OCI-M2 (cell line): ENCODE measurements around the gene HDHD3.
"Not testable (repeated sequence)": the region's sequence is repeated elsewhere in the genome, so short reads cannot be mapped to it uniquely, and the experiment has no call there.

ENCODE experiments used
- DNase-seq: peaks from one replicate; lab custom pipeline; 2025; ENCODE audit not compliant: unreplicated experiment; lab: John Stamatoyannopoulos, UW

Gene HDHD3

GRCh38 chr9:113376634-113377567, at the start of gene HDHD3:
Gene HDHD3, minus strand, starts transcription at chr9:113376986. Its CDS starts 2,632 bp downstream, at chr9:113374354.
- no peak for DNase-seq

DNA sequence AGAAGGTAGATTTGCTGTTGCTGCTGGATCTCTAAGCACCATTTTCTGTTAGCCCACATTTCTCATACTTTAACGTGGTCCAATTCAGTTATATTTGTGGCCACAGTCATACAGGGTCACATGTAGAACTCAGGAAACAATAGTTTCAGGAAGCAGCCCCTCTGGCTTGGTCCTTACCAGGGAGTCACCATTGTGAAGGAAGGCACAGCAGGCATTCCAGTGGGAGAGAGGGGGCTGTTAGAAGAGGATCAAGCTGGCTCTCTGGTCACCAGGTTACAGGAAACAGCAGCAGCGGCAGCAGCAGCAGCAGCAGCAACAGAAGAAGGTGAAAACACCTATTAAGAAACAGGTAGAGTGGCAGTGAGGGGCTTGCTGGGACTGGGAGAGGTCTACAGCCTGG, 48.3 kb upstream of the HDHD3 start:
- DNase-seq: no peak

GRCh38 chr9:113421726-113422125, 44.9 kb upstream of the HDHD3 start:
- DNase-seq: no peak

DNA sequence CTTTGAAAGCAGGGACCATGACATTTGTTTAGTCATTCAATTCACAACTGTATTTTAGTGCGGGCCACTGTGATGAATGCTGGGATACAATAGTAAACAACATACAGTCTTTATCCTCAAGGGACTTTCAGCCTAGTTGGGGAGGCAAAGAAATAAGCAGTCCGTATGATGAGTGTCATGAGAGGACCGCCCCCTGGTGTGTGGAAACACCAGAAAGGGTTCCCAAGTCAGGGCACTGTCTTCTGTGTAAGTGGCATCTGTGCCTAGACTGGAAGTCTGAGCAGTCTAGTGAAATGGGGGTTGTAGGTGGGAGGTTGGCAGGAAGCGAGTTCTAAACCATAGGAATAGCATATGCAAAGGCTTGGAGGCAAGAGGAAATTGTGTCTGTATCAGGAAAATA, 40.6 kb upstream of the HDHD3 start:
- no peak for DNase-seq

DNA sequence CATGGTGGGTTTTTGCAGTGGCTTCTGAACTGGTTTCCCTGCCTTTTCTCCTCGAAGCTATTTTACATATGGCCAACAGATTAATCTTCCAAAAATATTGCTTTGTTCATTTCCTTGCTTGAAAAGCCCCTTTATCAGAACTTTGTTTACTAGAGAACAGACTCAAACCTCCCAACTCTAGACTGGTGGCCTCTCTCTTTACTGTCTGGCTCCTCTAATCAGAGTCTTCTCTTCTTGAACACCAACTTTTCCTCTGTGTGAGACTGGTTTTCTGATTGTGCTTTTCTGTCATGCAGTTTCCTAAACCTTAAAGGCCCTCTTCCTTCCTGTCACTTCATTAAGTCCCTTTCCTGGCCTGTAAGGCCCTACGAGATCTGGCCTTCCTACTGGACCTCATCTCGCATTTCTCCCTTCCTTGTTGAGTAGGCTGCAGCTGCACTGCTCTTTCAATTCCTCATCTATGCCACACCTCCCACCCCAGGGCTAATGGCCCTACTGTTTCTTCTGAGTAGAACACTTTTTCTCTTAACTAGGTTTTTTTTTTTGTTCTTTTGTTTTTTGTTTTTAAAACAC, 39.4 kb upstream of the HDHD3 start:
- no peak for DNase-seq

- DNase-seq: peak; percentile 65
Observed at GRCh38 chr9:113410207-113410864, 33.5 kb upstream of the HDHD3 start, which contains the start of the genes C9orf43 and POLE3. Gene C9orf43, plus strand, starts transcription at chr9:113410747. Its CDS starts 2,747 bp downstream, at chr9:113413494. Gene POLE3, minus strand, starts transcription at chr9:113410675. Its CDS starts 382 bp downstream, at chr9:113410293.

GRCh38 chr9:113409883-113410206, 33.1 kb upstream of the HDHD3 start:
- no peak for DNase-seq

DNA sequence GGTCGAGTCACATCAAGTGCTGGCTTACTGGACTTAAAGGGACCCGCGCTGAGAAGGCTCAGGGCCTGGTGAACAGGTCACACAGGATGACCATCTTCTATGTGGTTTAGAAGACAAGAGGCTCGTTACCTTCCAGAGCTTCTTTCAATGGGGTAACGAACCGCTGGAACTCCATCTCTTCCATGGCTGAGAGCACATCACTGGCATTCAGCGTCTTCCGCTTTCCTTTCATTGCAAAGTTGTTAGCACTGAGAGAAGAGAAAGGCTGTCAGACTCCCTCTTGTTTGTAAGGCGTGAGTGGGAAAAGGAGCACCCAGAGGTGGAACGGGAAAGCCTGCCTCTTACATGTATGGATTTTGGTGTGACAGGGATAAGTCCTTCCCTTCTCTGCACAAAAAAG, 32.7 kb upstream of the HDHD3 start:
- no peak for DNase-seq

GRCh38 chr9:113406873-113407511, 30.2 kb upstream of the HDHD3 start:
- DNase-seq: not testable (repeated sequence)

DNA sequence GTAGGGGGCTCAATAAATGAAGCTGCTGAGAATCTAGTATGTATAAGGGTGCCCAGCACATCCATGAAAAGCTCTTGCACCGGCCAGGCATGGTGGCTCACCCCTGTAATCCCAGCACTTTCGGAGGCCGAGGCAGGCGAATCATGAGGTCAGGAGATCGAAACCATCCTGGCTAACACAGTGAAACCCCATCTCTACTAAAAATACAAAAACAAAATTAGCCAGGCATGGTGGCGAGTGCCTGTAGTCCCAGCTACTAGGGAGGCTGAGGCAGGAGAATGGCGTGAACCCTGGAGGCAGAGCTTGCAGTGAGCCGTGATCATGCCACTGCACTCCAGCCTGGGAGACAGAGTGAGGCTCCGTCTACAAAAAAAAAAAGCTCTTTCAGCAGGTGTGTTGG, 29.6 kb upstream of the HDHD3 start:
- not testable (repeated sequence) for DNase-seq

DNA sequence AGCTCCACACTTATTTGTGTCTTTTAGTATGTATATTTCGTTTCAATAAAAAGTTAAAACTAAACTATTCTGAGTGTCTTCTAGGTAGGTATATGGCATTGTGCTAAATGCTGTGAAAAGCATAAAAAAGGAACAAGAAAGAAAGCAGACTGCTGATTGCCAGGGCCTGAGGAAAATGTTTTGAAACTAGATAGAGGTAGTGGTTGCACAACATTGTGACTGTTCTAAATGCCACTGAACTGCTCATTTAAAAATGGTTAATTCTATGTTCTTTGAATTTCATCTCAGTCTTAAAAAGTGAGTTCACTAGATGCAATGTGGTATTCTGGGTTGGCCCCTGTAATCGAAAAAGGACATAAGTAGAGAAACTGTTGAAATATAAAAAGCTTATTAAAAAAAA, 26.9 kb upstream of the HDHD3 start:
- no peak for DNase-seq

GRCh38 chr9:113401027-113401792, 24.4 kb upstream of the HDHD3 start, which contains the start of gene ALAD:
Gene ALAD, minus strand, starts transcription at chr9:113401284. Its CDS starts 7,725 bp downstream, at chr9:113393559.
- peak; percentile 93 for DNase-seq

DNA sequence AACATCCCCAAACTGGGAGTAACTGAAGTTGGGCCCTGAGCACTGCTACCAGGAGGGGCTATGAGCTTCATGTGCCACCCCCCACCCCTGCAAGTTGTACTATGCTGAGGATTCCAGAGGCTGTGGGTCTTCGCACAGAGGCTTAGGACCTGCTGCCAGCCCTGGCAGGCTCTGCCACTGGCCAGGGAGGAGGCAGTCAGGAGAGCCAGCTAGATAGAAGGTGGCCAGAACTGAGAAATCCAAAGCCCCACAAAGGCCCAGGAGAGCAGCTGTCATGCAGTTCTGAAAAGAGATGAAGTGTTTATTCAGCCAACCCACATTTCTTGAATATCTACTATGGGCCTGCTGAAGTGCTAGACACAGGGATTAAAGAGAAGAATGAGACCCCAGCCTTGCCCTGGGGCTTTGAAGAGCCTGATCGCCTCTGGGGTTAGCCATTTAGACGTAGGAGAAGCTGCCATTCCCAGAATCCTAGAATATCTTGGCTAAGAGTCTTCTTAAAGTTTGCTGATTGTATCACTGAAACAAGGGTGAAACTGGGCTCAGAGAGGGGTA, 22.9 kb upstream of the HDHD3 start:
- DNase-seq: no peak

- no peak for DNase-seq
Observed at GRCh38 chr9:113398796-113399195, 22.0 kb upstream of the HDHD3 start.

DNA sequence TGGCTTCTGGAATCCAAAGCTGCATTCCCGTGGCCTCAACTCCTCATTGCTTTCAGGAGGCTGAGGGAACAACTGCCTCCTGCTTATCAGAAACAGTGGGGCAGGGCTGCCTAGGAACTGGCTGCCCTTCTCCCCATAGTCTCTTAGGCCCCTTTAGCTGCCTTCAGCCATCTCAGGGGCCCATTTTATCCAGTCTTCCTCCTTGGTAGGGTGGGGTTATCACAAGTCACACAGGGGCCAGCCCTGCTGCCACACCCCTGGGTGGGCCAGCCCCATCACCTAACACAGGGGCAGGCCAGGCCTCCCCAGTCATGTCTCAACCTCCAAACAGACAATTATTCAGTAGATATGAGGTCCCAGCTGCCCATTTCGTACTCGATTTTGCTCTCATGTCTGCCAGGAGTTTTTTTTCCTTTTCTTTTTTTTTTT, 20.4 kb upstream of the HDHD3 start:
- DNase-seq: peak; percentile 33

GRCh38 chr9:113395000-113395861, 18.4 kb upstream of the HDHD3 start:
- DNase-seq: no peak

DNA sequence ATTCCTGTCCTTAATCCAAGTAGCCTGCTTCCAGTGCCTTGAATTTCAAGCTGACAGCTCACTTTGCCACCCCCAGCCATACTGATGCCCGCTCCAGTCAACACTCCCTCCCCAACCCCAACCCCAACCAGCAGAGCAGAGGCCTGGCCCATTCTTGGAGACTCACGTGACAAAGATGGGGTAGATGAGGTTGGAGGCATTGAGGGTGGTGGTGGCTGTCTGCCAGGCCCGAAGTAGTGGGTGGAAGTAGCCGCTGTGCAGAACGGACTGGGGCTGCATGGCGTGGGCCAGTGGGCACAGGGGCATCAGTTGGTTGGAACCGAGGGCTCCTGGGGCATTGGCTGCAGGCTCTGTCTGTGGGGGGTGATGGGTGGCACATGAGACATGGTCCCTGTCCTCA, 16.5 kb upstream of the HDHD3 start:
- DNase-seq: no peak

DNA sequence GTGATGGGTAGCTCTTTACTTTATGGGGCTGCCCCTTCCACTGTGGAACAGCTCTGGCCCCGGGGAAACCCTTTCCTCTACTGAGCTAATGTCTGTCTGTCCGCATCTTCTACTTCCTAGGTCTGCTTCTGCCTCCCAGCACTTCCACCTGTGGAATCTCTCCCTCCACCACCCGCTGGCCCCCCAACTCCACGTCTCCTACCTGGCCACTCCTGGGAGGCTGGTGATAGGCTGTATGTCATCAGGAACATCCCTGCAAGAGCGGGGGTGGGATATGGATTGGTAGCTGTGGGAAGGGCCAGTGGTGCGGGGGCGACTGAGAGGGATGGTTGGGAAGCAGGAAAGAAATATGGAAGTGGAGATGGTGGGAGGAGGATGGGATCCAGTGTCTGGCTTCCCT, 15.1 kb upstream of the HDHD3 start:
- DNase-seq: no peak
